ENCODE data around the gene F11R. TPM values are rescaled to one million over a fixed set of nuclear protein-coding genes. Genes with fewer than 3 reads are reported as not detected.

The F11R gene
- total RNA-seq, 6 experiments from 2014 or later, result 48.3 to 119 (median 65.3) TPM

DNA sequence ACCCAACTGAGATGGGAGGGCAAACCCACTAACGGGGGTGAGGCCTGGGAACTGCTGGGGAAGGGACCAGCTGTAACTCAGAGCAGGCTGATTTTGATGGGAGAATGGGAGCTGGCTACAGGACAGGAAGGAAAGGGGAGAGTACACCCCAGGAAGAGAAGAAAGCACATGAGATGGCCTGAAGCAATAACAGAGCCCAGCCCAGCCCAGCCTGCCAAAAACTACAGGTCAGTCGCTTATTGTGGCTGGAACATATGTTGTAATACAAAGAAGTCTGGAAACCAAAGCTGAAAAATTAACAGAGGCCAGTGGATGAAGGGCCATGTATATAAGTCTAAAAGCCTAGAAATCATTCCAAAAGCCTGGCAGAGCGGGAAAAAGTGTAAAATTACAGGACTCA lies 67.9 kb downstream of the F11R start:
- intact Hi-C loops (cut with DNase I), result loop anchor here in 1 of 2 donors (10.0 kb wide), 1 partner anchor 118 kb away; no protein-coding TSS in a partner anchor
- ATAC-seq, result peak; percentile 7 to 51 (median 36)
- 66% methylated on average over 3 of the region's 3 CpGs for WGBS (ENCODE audit: insufficient coverage, low coverage, low lambda C conversion rate, missing lambda C conversion rate)

DNA sequence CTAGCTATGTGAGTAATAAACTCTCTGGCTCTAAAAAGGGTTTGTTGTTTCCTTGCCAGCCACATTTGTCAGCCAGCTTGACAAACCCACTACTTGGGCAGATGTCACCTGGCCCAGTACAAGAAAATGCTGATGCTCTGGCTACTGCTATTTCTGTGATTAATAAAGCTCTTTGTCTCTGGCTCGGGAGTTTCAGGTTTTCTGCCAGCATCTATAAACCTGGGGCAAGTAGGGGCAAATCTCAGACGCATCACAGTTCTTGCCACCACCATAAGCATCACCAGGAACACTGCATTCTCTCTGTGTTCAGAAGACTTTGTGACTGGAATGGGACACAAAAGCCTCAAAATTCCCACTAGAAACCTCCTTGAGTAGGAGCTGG lies 68.8 kb downstream of the F11R start:
- no peak for DNase-seq
- Histone ChIP-seq H3K4me1 (peaks cover 0 to 6% (median 0%) of the 10 kb centered on the region in 4 donors), H3K27me3 (no peaks in the 10 kb centered on the region), H3K27ac (no peak overlapping the region), H3K9me3 (no peaks in the 10 kb centered on the region), H3K4me3 (no peak overlapping the region), H3K36me3 (no peaks in the 10 kb centered on the region)
- intact Hi-C loops (cut with DNase I), result loop anchor here in 1 of 2 donors (10.0 kb wide), 1 partner anchor 117 kb away; no protein-coding TSS in a partner anchor
- 90% methylated on average over 2 of the region's 2 CpGs for WGBS (ENCODE audit: insufficient coverage, low coverage, low lambda C conversion rate, missing lambda C conversion rate)
- no peak for ATAC-seq
- TF ChIP-seq, protein P1, sequence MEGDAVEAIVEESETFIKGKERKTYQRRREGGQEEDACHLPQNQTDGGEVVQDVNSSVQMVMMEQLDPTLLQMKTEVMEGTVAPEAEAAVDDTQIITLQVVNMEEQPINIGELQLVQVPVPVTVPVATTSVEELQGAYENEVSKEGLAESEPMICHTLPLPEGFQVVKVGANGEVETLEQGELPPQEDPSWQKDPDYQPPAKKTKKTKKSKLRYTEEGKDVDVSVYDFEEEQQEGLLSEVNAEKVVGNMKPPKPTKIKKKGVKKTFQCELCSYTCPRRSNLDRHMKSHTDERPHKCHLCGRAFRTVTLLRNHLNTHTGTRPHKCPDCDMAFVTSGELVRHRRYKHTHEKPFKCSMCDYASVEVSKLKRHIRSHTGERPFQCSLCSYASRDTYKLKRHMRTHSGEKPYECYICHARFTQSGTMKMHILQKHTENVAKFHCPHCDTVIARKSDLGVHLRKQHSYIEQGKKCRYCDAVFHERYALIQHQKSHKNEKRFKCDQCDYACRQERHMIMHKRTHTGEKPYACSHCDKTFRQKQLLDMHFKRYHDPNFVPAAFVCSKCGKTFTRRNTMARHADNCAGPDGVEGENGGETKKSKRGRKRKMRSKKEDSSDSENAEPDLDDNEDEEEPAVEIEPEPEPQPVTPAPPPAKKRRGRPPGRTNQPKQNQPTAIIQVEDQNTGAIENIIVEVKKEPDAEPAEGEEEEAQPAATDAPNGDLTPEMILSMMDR (IDR thresholded peaks at IDR 0.05), result no peak
- TF ChIP-seq POLR2A (IDR thresholded peaks at IDR 0.05), result no peak

More for the DNA sequence above, 67.9 kb downstream of the F11R start:
- Histone ChIP-seq H3K4me1 (peaks cover 0 to 6% (median 0%) of the 10 kb centered on the region in 4 donors), H3K4me3 (no peak overlapping the region), H3K9me3 (no peaks in the 10 kb centered on the region), H3K27me3 (no peaks in the 10 kb centered on the region), H3K36me3 (no peaks in the 10 kb centered on the region), H3K27ac (no peak overlapping the region)
- TF ChIP-seq POLR2A (IDR thresholded peaks at IDR 0.05), result no peak
- TF ChIP-seq, protein P1 (IDR thresholded peaks at IDR 0.05), result no peak
- no peak for DNase-seq

DNA sequence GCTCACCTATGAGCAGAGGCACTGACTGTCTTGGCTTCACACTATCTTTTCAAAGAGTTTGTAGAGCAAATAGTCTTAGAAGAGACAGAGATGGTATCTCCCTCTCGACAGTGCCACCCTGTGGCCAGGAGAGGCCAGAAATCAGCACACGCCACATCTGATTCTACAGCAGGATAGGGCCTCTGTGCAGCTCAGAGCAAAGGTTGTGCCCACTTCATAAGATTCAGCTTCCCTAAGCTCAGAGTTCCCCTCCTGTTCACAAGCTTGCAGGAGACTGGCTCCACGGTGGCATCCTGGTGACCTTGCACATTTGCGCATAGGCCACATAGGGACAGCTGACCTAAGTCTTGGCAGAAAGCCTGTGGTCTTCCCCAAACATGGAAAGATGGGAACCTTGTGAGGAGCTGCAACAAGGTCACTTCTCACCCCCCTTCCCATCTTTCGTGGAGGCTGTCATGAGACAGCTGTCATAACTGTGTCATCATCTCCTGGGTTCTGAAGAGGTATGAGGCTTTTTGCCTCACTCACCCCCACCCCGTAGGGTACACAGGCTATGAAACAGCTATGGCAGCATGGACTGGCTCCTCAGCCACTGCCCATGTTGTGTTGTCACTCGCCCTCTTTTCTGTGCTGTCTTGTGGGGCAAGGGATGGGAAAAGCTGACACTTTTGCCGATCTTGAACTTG lies 69.4 kb downstream of the F11R start:
- WGBS (ENCODE audit: insufficient coverage, low coverage, low lambda C conversion rate, missing lambda C conversion rate), result 33% methylated on average over 5 of the region's 8 CpGs
- Histone ChIP-seq H3K27ac (no peak overlapping the region), H3K9me3 (no peaks in the 10 kb centered on the region), H3K36me3 (no peaks in the 10 kb centered on the region), H3K4me3 (no peak overlapping the region), H3K4me1 (peaks cover 0 to 6% (median 0%) of the 10 kb centered on the region in 4 donors), H3K27me3 (no peaks in the 10 kb centered on the region)
- TF ChIP-seq, protein P1 (IDR thresholded peaks at IDR 0.05), result peak; percentile 71 to 77 (median 76)
- TF ChIP-seq POLR2A (IDR thresholded peaks at IDR 0.05), result no peak
- peak; percentile 66 to 70 (median 67) for DNase-seq
- ATAC-seq, result peak; percentile 89 to 92 (median 91)
- intact Hi-C loops (cut with DNase I), result loop anchor here in 1 of 2 donors (10.0 kb wide), 1 partner anchor 117 kb away; no protein-coding TSS in a partner anchor

DNA sequence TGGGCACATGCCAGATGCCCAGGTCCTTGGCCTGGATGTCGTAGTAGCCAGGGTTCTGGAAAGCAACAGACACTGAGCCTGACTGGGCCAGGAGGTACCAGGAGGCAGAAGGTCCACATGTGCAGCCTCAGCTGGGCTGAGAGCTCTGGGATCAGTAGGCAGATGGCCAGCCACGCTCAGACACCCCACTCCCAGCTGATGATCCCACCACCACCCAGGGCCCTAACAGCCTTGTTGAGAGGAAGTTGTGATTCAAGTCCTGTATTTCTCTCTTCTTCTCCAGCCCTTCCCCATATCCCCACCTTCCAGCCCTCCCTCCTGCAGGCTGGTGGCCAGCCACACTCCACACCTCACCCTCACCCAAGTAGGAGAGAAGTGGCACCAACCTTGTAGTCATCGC lies 70.3 kb downstream of the F11R start:
- intact Hi-C loops (cut with DNase I), result loop anchor here in 1 of 2 donors (10.0 kb wide), 1 partner anchor 116 kb away; no protein-coding TSS in a partner anchor
- H3K27me3 ChIP-seq, result no peaks in the 10 kb centered on the region
- no peaks in the 10 kb centered on the region for H3K36me3 ChIP-seq
- WGBS (ENCODE audit: insufficient coverage, low coverage, low lambda C conversion rate, missing lambda C conversion rate), result 60% methylated on average over 1 of the region's 3 CpGs
- H3K4me3 ChIP-seq, result no peak overlapping the region
- H3K27ac ChIP-seq, result no peak overlapping the region
- TF ChIP-seq, protein P1 (IDR thresholded peaks at IDR 0.05), result no peak
- no peak for TF ChIP-seq POLR2A (IDR thresholded peaks at IDR 0.05)
- DNase-seq, result no peak
- H3K9me3 ChIP-seq, result no peaks in the 10 kb centered on the region
- peaks cover 0 to 6% (median 0%) of the 10 kb centered on the region in 4 donors for H3K4me1 ChIP-seq
- no peak for ATAC-seq

Data from right lobe of liver (tissue), 6 donors.